Loucy (cell line): ENCODE data around the gene MYDGF.

ENCODE experiments used
- H2AFZ ChIP-seq: fragments of 200-600 bp; sonication (generic); 2 replicates; pipeline ENCODE4 v1.6.0; 2016; ENCODE audit warnings: antibody characterized with exemption, mild to moderate bottlenecking, low read length, moderate library complexity
- H3F3A ChIP-seq: fragments of 200-600 bp; 2 replicates; pipeline ENCODE4 v1.6.0; 2016; ENCODE audit warnings: antibody characterized with exemption, low read depth, mild to moderate bottlenecking
- H3K27me3 ChIP-seq: fragments of 200-600 bp; sonication (generic); 2 replicates; pipeline ENCODE4 v1.6.1; 2014; ENCODE audit warnings: low read length, mild to moderate bottlenecking; ENCODE audit not compliant: insufficient read depth, poor library complexity, severe bottlenecking
- H3K36me3 ChIP-seq: fragments of 200-600 bp; sonication (generic); 2 replicates; pipeline ENCODE4 v1.6.1; 2016; ENCODE audit warnings: low read length; ENCODE audit not compliant: insufficient read depth
- H3K4me1 ChIP-seq: fragments of 200-600 bp; sonication (generic); 2 replicates; pipeline ENCODE4 v1.5.1; 2014; ENCODE audit warnings: low read length, mild to moderate bottlenecking; ENCODE audit not compliant: insufficient read depth, poor library complexity, severe bottlenecking
- H3K4me2 ChIP-seq: fragments of 200-600 bp; sonication (generic); 2 replicates; pipeline ENCODE4 v1.6.0; 2014; ENCODE audit warnings: antibody characterized with exemption, low read length, low read depth, mild to moderate bottlenecking; ENCODE audit not compliant: poor library complexity, severe bottlenecking
- H3K4me3 ChIP-seq: fragments of 200-600 bp; sonication (generic); 2 replicates; pipeline ENCODE4 v1.5.1; 2014; ENCODE audit warnings: low read length, mild to moderate bottlenecking, mixed read lengths; ENCODE audit not compliant: poor library complexity, severe bottlenecking
- H3K79me2 ChIP-seq: fragments of 200-600 bp; sonication (generic); 2 replicates; pipeline ENCODE4 v1.6.1; 2014; ENCODE audit warnings: low read length; ENCODE audit not compliant: insufficient read depth
- H3K9ac ChIP-seq: fragments of 200-600 bp; sonication (generic); 2 replicates; pipeline ENCODE4 v1.6.0; 2014; ENCODE audit warnings: mild to moderate bottlenecking, low read depth, low read length, moderate library complexity; ENCODE audit not compliant: poor library complexity, severe bottlenecking
- H3K9me2 ChIP-seq: fragments of 200-600 bp; sonication (generic); replicated peaks from 2 replicates; pipeline ENCODE4 v1.6.1; 2016; ENCODE audit warnings: low read depth, low read length, mixed read lengths
- H3K9me3 ChIP-seq: fragments of 200-600 bp; sonication (generic); 2 replicates; pipeline ENCODE4 v1.6.1; 2014; ENCODE audit warnings: mild to moderate bottlenecking, antibody characterized with exemption, low read length, low read depth; ENCODE audit not compliant: insufficient read depth
- H4K20me1 ChIP-seq: fragments of 200-600 bp; sonication (generic); 2 replicates; pipeline ENCODE4 v1.6.0; 2014; ENCODE audit warnings: antibody characterized with exemption, low read length, mild to moderate bottlenecking; ENCODE audit not compliant: insufficient read depth, poor library complexity, severe bottlenecking
- CTCF ChIP-seq: fragments of 200-600 bp; sonication (generic); conservative IDR thresholded peaks from 2 replicates; pipeline ENCODE4 v1.5.1; 2014; ENCODE audit warnings: mild to moderate bottlenecking, antibody characterized with exemption, low read length
- EZH2phosphoT487 ChIP-seq: fragments of 200-600 bp; IDR thresholded peaks from 2 replicates; pipeline ENCODE4 v1.6.1; 2018; ENCODE audit warnings: antibody characterized with exemption, mild to moderate bottlenecking, moderate library complexity, borderline replicate concordance

Gene MYDGF

GRCh38 chr19:4633140-4633967 is 36.8 kb downstream of the MYDGF start:
- Histone ChIP-seq H3K27me3 (no peaks in the 10 kb centered on the region), H3K4me1 (peaks cover 14% of the 10 kb centered on the region), H3K9ac (no peak overlapping the region), H3K79me2 (no peaks in the 10 kb centered on the region), H3K36me3 (no peaks in the 10 kb centered on the region), H3K9me2 (no peaks in the 10 kb centered on the region), H2AFZ (no peak overlapping the region), H3K4me2 (no peak overlapping the region), H4K20me1 (no peaks in the 10 kb centered on the region), H3K9me3 (no peaks in the 10 kb centered on the region), H3K4me3 (no peak overlapping the region), H3F3A (no peaks in the 10 kb centered on the region)
- peak; percentile 85 for TF ChIP-seq CTCF
- TF ChIP-seq EZH2phosphoT487: no peak

- no peaks in the 10 kb centered on the region for H3K4me1 ChIP-seq
- H3K9me2 ChIP-seq: no peaks in the 10 kb centered on the region
- no peaks in the 10 kb centered on the region for H4K20me1 ChIP-seq
- H3K9me3 ChIP-seq: no peaks in the 10 kb centered on the region
- H3K36me3 ChIP-seq: no peaks in the 10 kb centered on the region
- H3K27me3 ChIP-seq: no peaks in the 10 kb centered on the region
- H3F3A ChIP-seq: no peaks in the 10 kb centered on the region
- no peak overlapping the region for H3K4me3 ChIP-seq
- no peak for TF ChIP-seq EZH2phosphoT487
- TF ChIP-seq CTCF: peak; percentile 66
- H3K4me2 ChIP-seq: no peak overlapping the region
- H3K9ac ChIP-seq: no peak overlapping the region
- H3K79me2 ChIP-seq: no peaks in the 10 kb centered on the region
- no peak overlapping the region for H2AFZ ChIP-seq
Observed at GRCh38 chr19:4624733-4625362, 45.3 kb downstream of the MYDGF start.

- Histone ChIP-seq H3K4me3 (no peak overlapping the region), H3K4me1 (no peaks in the 10 kb centered on the region), H3F3A (no peaks in the 10 kb centered on the region), H2AFZ (no peak overlapping the region), H3K9me3 (no peaks in the 10 kb centered on the region), H3K36me3 (no peaks in the 10 kb centered on the region), H4K20me1 (no peaks in the 10 kb centered on the region), H3K9me2 (no peaks in the 10 kb centered on the region), H3K27me3 (no peaks in the 10 kb centered on the region), H3K4me2 (no peak overlapping the region), H3K9ac (no peak overlapping the region), H3K79me2 (no peaks in the 10 kb centered on the region)
- TF ChIP-seq CTCF: no peak
- TF ChIP-seq EZH2phosphoT487: no peak
Observed at GRCh38 chr19:4624301-4624700, 45.8 kb downstream of the MYDGF start.
